ENCODE data around the gene ABCD1. TPM values are rescaled to one million over a fixed set of nuclear protein-coding genes. Genes with fewer than 3 reads are reported as not detected.
A peak's percentile ranks its signal among the peaks of the same experiment; 100 is the strongest.

ABCD1 gene
- total and polyA plus RNA-seq, 10 donors: 5.1 to 28.1 (median 19.6) TPM

- Histone ChIP-seq H3K36me3 (no peaks in the 10 kb centered on the region), H3K4me3 (peak within 1 kb of the TSS in 6 of 8 donors; percentile 9 to 66 (median 34)), H3K9me3 (peaks cover 0 to 4% (median 0%) of the 10 kb centered on the region in 8 donors), H3K4me1 (peaks cover 0 to 23% (median 2%) of the 10 kb centered on the region in 6 donors), H3K27me3 (replicated peaks in 1 of 7) (peaks cover 0 to 60% (median 6%) of the 10 kb centered on the region in 7 donors), H3K27ac (peak within 1 kb of the TSS in 3 of 8 donors; percentile 40 to 57 (median 43))
- DNase-seq: no peak
- 0 to 56% (median 1%) methylated on average over 8 to 57 of the region's 66 CpGs for WGBS, 5 donors
- TF ChIP-seq POLR2AphosphoS5 (IDR thresholded peaks at IDR 0.05) (peak; percentile 52 to 70 (median 67)), POLR2A (IDR thresholded peaks at IDR 0.05) (peak in 1 of 3 donors; percentile 30), CTCF (IDR thresholded peaks at IDR 0.05 in 8 of 11, conservative IDR thresholded peaks at IDR 0.05 in 3 of 11) (peak in 6 of 11 experiments; percentile 17 to 59 (median 52))
- intact Hi-C loops (cut with DNase I; ENCODE audit: low total_unique reads): no loop called here
Measured at GRCh38 chrX:153687121-153688039, 37.3 kb upstream of the ABCD1 start, which contains the start of gene SLC6A8. TSS of gene SLC6A8 (plus strand) at chrX:153687926. CDS start at chrX:153688575, 649 bp downstream.

- peaks cover 0 to 4% (median 0%) of the 10 kb centered on the region in 8 donors for H3K9me3 ChIP-seq
- H3K4me3 ChIP-seq: peak overlapping the region in 1 of 8 donors; percentile 66
- peaks cover 0 to 23% (median 2%) of the 10 kb centered on the region in 6 donors for H3K4me1 ChIP-seq
- no peaks in the 10 kb centered on the region for H3K36me3 ChIP-seq
- peaks cover 0 to 60% (median 6%) of the 10 kb centered on the region in 7 donors for H3K27me3 ChIP-seq (replicated peaks in 1 of 7)
- H3K27ac ChIP-seq: peak overlapping the region in 1 of 8 donors; percentile 57
- WGBS, 5 donors: 0 to 64% (median 1%) methylated on average over 5 to 60 of the region's 69 CpGs; no CpG with 5 or more reads in 2 of the 5 donors
- TF ChIP-seq POLR2AphosphoS5 (IDR thresholded peaks at IDR 0.05) (no peak), CTCF (IDR thresholded peaks at IDR 0.05 in 8 of 11, conservative IDR thresholded peaks at IDR 0.05 in 3 of 11) (no peak), POLR2A (IDR thresholded peaks at IDR 0.05) (no peak)
- intact Hi-C loops (cut with DNase I; ENCODE audit: low total_unique reads): no loop called here
- DNase-seq: no peak
Measured at GRCh38 chrX:153688071-153688470, 36.6 kb upstream of the ABCD1 start.

- no peak overlapping the region for H3K27ac ChIP-seq
- H3K4me1 ChIP-seq: peaks cover 0 to 23% (median 2%) of the 10 kb centered on the region in 6 donors
- peaks cover 0 to 2% (median 0%) of the 10 kb centered on the region in 8 donors for H3K9me3 ChIP-seq
- 3 to 58% (median 10%) methylated on average over 16 to 56 of the region's 57 CpGs; no CpG with 5 or more reads in 1 of the 5 donors for WGBS, 5 donors
- H3K36me3 ChIP-seq: no peaks in the 10 kb centered on the region
- no peak for TF ChIP-seq POLR2A (IDR thresholded peaks at IDR 0.05)
- TF ChIP-seq CTCF (IDR thresholded peaks at IDR 0.05 in 8 of 11, conservative IDR thresholded peaks at IDR 0.05 in 3 of 11): no peak
- no peak for TF ChIP-seq POLR2AphosphoS5 (IDR thresholded peaks at IDR 0.05)
- peak overlapping the region in 4 of 8 donors; percentile 22 to 66 (median 34) for H3K4me3 ChIP-seq
- intact Hi-C loops (cut with DNase I; ENCODE audit: low total_unique reads): no loop called here
- peaks cover 0 to 57% (median 6%) of the 10 kb centered on the region in 7 donors for H3K27me3 ChIP-seq (replicated peaks in 1 of 7)
- DNase-seq: no peak
Measured at GRCh38 chrX:153688506-153688905, 36.1 kb upstream of the ABCD1 start.
